Thyroid gland (tissue), 4 donors: ENCODE data around the gene POLD1. TPM values are rescaled to one million over a fixed set of nuclear protein-coding genes. Genes with fewer than 3 reads are reported as not detected.
A peak's percentile ranks its signal among the peaks of the same experiment; 100 is the strongest.
"Not testable (repeated sequence)": the region's sequence is repeated elsewhere in the genome, so short reads cannot be mapped to it uniquely, and the experiment has no call there.

Source experiments
- DNase-seq, 2 donors: peaks; one replicate each; pipeline ENCODE4 v3.0.0-alpha.2; 2019
- H3K27ac ChIP-seq, 3 donors: fragments of 200-600 bp; sonication (generic); 1 replicate in 2 of 3; 2 replicates in 1 of 3; pipeline ENCODE4 v1.5.1; 2016 to 2019; ENCODE audit warnings: mild to moderate bottlenecking in 1 of 3, moderate library complexity in 1 of 3
- H3K27me3 ChIP-seq: fragments of 200-600 bp; sonication (generic); one replicate; pipeline ENCODE4 v1.5.1; 2019
- H3K36me3 ChIP-seq, 2 donors: fragments of 200-600 bp; sonication (generic); one replicate each; pipeline ENCODE4 v1.5.1; 2016 to 2019
- H3K4me1 ChIP-seq, 2 donors: fragments of 200-600 bp; sonication (generic); one replicate each; pipeline ENCODE4 v1.5.1; 2017 to 2019
- H3K4me3 ChIP-seq, 3 donors: fragments of 200-600 bp; sonication (generic); replicated peaks in 1 of 3; 1 replicate in 2 of 3; 2 replicates in 1 of 3; pipeline ENCODE4 v1.5.1; 2016; ENCODE audit warnings: mild to moderate bottlenecking in 1 of 3
- H3K9me3 ChIP-seq: fragments of 200-600 bp; sonication (generic); one replicate; pipeline ENCODE4 v1.5.1; 2017
- POLR2A ChIP-seq, 2 donors: fragments of 450-650 bp; IDR thresholded peaks; one replicate each; pipeline ENCODE4 v1.6.1; 2017; ENCODE audit warnings: antibody characterized with exemption in 2 of 2, mild to moderate bottlenecking in 2 of 2, moderate library complexity in 1 of 2
- WGBS, 2 donors: methylation state at CpG; one replicate each; pipeline ENCODE4 v1.1.5; 2017; 5-methylcytosine and 5-hydroxymethylcytosine counted together
- intact Hi-C: fragments of 100-400 bp; cut with DNase I; formaldehyde crosslinking; loops from one replicate; pipeline ENCODE4 v1.15.1; 2023
- total RNA-seq, 4 donors: library from RNA; depleted of rRNA; stranded (reverse); fragments of >200 nt; gene quantifications; one replicate each; pipeline ENCODE4 v1.2.3, GENCODE V29; 2016
- TF ChIP-seq, protein P1 (sequence below), 6 experiments: fragments of 200-600 bp in 3 of 6; fragments of 450-650 bp in 3 of 6; sonication (generic) in 3 of 6; IDR thresholded peaks; one replicate each; pipeline ENCODE4 v1.5.1; 2016 to 2019; ENCODE audit warnings: antibody characterized with exemption in 6 of 6, mild to moderate bottlenecking in 2 of 6, inconsistent platforms in 1 of 6, moderate library complexity in 1 of 6

Gene POLD1
- total RNA-seq, 4 donors from 2014 or later, result 12.9 to 27.5 (median 19.0) TPM

DNA sequence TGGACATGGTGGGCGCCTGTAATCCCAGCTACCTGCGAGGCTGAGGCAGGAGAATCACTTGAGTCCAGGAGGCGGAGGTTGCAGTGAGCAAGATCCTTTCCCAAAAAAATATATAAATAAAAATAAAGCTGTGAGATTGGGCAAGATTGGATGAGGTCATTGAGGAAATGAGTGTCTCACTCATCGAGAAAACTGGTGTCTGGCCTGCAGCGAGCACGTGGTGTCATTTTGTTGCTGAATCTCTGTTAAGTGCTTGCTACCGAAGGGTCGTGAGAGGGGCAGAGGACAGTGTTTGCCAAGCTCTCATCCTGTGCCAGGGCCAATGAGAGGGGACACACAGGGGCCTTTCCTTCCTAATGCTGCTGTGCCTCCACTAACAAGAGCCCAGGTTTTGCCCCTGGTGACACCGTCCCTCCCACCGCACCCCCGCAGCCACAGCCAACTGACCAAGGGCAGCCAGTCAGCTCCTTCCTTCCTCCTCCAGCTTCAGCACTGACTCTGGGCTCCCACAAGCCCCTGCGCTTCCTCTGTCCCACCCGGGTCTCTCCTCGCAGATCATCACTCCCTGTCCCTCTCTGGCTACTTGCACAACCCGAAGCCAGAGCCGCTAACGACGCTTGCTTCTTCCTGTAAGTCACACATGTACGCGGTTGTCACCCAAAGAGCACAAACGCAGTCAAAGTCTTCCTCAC, 3.2 kb downstream of the POLD1 start:
- DNase-seq, result no peak
- H3K27ac ChIP-seq, result no peak overlapping the region
- H3K36me3 ChIP-seq, result peaks cover 4 to 6% of the 10 kb centered on the region in 2 donors
- TF ChIP-seq POLR2A (IDR thresholded peaks at IDR 0.05), result no peak
- TF ChIP-seq, protein P1, sequence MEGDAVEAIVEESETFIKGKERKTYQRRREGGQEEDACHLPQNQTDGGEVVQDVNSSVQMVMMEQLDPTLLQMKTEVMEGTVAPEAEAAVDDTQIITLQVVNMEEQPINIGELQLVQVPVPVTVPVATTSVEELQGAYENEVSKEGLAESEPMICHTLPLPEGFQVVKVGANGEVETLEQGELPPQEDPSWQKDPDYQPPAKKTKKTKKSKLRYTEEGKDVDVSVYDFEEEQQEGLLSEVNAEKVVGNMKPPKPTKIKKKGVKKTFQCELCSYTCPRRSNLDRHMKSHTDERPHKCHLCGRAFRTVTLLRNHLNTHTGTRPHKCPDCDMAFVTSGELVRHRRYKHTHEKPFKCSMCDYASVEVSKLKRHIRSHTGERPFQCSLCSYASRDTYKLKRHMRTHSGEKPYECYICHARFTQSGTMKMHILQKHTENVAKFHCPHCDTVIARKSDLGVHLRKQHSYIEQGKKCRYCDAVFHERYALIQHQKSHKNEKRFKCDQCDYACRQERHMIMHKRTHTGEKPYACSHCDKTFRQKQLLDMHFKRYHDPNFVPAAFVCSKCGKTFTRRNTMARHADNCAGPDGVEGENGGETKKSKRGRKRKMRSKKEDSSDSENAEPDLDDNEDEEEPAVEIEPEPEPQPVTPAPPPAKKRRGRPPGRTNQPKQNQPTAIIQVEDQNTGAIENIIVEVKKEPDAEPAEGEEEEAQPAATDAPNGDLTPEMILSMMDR (IDR thresholded peaks at IDR 0.05), result no peak
- H3K4me3 ChIP-seq, result no peak overlapping the region
- peaks cover 11 to 28% of the 10 kb centered on the region in 2 donors for H3K4me1 ChIP-seq
- 88 to 90% methylated on average over 21 of the region's 21 CpGs for WGBS, 2 donors
- H3K9me3 ChIP-seq, result no peaks in the 10 kb centered on the region
- H3K27me3 ChIP-seq, result no peaks in the 10 kb centered on the region
- intact Hi-C loops, result no loop called here

DNA sequence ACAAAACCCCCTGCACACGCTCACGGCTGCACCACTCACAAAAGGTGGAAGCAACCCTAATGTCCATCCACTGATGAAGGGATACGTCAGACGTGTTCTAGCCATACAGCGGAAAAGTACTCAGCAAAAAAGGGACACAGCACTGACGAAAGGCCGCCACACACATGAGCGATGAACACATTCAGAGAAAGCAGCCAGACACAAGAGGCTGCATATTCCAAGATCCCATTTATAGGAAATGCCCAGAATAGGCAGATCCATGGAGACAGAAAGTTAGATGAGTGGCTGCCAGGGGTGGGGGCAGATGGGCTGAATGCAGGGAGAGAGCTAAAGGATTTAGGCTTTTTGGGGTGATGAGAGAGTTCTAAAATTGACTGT, 3.7 kb downstream of the POLD1 start:
- Histone ChIP-seq H3K4me1 (peaks cover 11 to 28% of the 10 kb centered on the region in 2 donors), H3K27ac (no peak overlapping the region), H3K9me3 (no peaks in the 10 kb centered on the region), H3K36me3 (peaks cover 0 to under 1% of the 10 kb centered on the region in 2 donors), H3K27me3 (no peaks in the 10 kb centered on the region), H3K4me3 (no peak overlapping the region)
- WGBS, 2 donors, result 89 to 96% methylated on average over 8 of the region's 8 CpGs
- no peak for DNase-seq
- no peak for TF ChIP-seq POLR2A (IDR thresholded peaks at IDR 0.05)
- TF ChIP-seq, protein P1 (IDR thresholded peaks at IDR 0.05), result no peak
- intact Hi-C loops, result no loop called here

DNA sequence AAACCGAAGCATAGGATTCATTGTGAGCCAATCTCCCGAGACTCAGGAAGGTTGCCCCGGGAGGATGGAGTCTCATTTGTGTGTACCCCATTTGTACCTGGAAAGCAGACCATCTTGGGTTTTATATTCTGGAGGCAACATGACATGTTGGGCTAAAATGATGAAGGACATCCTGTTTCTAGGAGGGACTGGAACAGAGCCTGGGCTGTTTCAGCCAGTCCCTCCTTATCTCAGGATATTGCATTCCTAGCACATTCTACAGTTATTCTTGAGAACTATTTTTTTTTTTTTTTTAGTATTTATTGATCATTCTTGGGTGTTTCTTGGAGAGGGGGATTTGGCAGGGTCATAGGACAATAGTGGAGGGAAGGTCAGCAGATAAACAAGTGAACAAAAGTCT, 6.1 kb downstream of the POLD1 start:
- intact Hi-C loops, H3K4me3 ChIP-seq, H3K9me3 ChIP-seq, H3K36me3 ChIP-seq, DNase-seq, H3K27me3 ChIP-seq: not testable (repeated sequence)
- peak overlapping the region; percentile 60 to 70 (median 66) for H3K27ac ChIP-seq
- 83 to 86% methylated on average over 3 of the region's 3 CpGs for WGBS, 2 donors
- H3K4me1 ChIP-seq, result peaks cover 4 to 16% of the 10 kb centered on the region in 2 donors

DNA sequence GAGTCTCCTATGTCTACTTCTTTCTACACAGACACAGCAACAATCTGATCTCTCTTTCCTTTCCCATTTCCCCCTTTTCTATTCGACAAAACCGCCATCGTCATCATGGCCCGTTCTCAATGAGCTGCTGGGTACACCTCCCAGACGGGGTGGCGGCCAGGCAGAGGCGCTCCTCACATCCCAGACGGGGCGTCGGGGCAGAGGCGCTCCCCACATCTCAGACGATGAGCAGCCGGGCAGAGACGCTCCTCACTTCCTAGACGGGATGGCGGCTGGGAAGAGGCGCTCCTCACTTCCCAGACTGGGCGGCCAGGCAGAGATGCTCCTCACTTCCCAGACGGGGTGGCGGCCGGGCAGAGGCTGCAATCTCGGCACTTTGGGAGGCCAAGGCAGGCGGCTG, 6.8 kb downstream of the POLD1 start:
- H3K9me3 ChIP-seq, H3K27me3 ChIP-seq, intact Hi-C loops, H3K36me3 ChIP-seq, H3K4me3 ChIP-seq: not testable (repeated sequence)
- WGBS, 2 donors, result 92 to 96% methylated on average over 15 to 22 of the region's 23 CpGs
- peak overlapping the region; percentile 33 to 61 (median 49) for H3K27ac ChIP-seq
- H3K4me1 ChIP-seq, result peaks cover 4 to 16% of the 10 kb centered on the region in 2 donors
- peak in 1 of 2 donors; percentile 12 for DNase-seq

DNA sequence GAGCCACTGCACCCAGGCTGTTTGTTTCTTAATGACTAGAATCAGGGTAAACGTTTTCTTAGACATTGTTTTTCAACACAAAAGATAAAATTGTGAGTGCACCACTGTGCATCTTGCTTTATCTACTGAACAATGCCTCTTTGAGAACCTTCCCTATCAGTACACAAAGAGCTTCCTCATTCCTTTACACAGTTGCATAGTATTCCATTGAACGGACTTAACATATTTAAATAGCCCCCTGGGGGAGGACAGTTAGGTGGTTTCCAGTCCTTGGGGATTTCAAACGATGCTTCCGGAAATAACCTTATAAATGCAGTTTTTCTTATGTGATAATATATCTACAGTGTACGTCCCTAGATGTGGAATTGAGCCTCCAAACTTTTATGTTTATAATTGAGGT, 8.6 kb downstream of the POLD1 start:
- H3K27ac ChIP-seq, result no peak overlapping the region
- H3K9me3 ChIP-seq, result no peaks in the 10 kb centered on the region
- no peaks in the 10 kb centered on the region for H3K27me3 ChIP-seq
- no peaks in the 10 kb centered on the region for H3K36me3 ChIP-seq
- 92 to 94% methylated on average over 5 of the region's 5 CpGs for WGBS, 2 donors
- H3K4me1 ChIP-seq, result peaks cover 4 to 16% of the 10 kb centered on the region in 2 donors
- intact Hi-C loops, result no loop called here
- DNase-seq, result no peak
- TF ChIP-seq POLR2A (IDR thresholded peaks at IDR 0.05), result no peak
- H3K4me3 ChIP-seq, result no peak overlapping the region

DNA sequence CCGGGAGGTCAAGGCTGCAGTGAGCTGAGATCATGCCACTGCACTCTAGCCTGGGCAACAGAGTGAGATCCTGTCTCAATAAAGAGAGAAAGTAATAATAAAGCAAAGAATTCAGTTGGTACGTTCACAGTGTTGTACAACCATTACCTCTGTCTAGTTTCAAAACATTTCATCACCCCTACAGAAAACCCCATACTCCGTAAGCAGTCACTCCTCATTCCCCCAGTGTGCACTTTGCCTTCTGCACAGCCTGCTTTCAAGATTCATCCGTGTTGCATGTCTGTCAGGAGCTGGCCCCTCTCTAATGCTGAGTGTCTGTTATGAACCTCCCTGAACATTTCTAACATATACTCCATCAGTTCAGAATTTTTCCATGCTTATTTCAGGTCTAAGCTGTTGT, 9.4 kb downstream of the POLD1 start:
- Histone ChIP-seq H3K27ac (no peak overlapping the region), H3K4me3 (no peak overlapping the region), H3K4me1 (peaks cover 4 to 16% of the 10 kb centered on the region in 2 donors), H3K36me3 (no peaks in the 10 kb centered on the region), H3K9me3 (no peaks in the 10 kb centered on the region), H3K27me3 (no peaks in the 10 kb centered on the region)
- intact Hi-C loops, result no loop called here
- no peak for DNase-seq
- TF ChIP-seq, protein P1 (IDR thresholded peaks at IDR 0.05), result no peak
- TF ChIP-seq POLR2A (IDR thresholded peaks at IDR 0.05), result no peak
- WGBS, 2 donors, result 93 to 99% methylated on average over 4 of the region's 4 CpGs
